ENCODE results near the gene FAM81A. TPM values are rescaled to one million over a fixed set of nuclear protein-coding genes. Genes with fewer than 3 reads are reported as not detected.
"Not testable (repeated sequence)": the region's sequence is repeated elsewhere in the genome, so short reads cannot be mapped to it uniquely, and the experiment has no call there.

FAM81A gene
- polyA plus RNA-seq, 4 donors, result 1.1 to 7.1 (median 2.7) TPM; not detected in 1

DNA sequence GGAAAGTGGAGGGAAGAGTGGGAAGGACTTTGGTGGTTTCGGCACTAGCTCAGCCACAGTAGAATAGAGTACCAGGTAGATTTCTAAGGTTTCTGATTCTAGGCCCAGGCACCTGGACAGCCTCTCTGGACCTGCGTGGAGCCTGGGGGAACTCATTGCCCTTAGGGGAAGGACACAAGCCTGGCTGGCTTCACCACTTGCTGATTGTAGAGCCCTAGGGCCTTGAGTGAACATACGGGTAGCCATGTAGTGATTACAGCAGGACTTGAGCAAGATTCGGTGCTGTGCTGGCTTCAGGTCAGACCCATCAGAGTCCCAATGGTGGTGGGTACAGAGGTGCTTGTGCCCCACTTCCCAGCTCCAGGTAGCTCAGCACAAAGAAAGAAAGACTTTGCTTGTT lies 47.0 kb downstream of the FAM81A start:
- WGBS, 3 donors, result 95% methylated on average over 4 of the region's 4 CpGs
- H3K36me3 ChIP-seq (ENCODE audit: control insufficient read depth in 3 of 3, insufficient read depth in 2 of 3, low read depth in 1 of 3, low read length in 3 of 3), result no peaks in the 10 kb centered on the region
- no peaks in the 10 kb centered on the region for H3K27me3 ChIP-seq (ENCODE audit: control insufficient read depth in 3 of 3, insufficient read depth in 3 of 3, low read length in 3 of 3)
- no peak overlapping the region for H3K4me3 ChIP-seq (ENCODE audit: low read depth in 1 of 3, low read length in 3 of 3)
- FAIRE-seq (no peak), DNase-seq (no peak)
- H3K4me1 ChIP-seq (ENCODE audit: control insufficient read depth in 3 of 3, insufficient read depth in 2 of 3, low read depth in 1 of 3, low read length in 2 of 3), result no peaks in the 10 kb centered on the region
- no peaks in the 10 kb centered on the region for H3K9me3 ChIP-seq (ENCODE audit: control insufficient read depth in 2 of 2, insufficient read depth in 1 of 2, low read depth in 1 of 2, low read length in 1 of 2)
- no peak overlapping the region for H3K27ac ChIP-seq (ENCODE audit: low read depth in 1 of 3, low read length in 2 of 3)

DNA sequence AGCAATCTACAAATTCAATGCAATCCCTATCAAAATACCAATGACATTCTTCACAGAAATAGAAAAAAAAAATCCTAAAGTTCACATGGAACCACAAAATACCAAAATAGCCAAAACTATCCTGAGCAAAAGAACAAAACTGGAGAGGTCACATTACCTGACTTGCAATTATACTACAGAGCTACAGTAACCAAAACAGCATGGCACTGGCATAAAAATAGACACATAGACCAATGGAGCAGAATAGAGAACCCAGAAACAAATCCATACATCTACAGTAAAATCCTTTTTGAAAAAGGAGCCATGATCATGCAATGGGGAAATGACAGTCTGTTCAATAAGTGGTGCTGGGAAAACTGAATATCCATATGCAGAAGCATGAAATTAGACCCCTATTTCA lies 51.5 kb downstream of the FAM81A start:
- not testable (repeated sequence) for DNase-seq; H3K36me3 ChIP-seq (ENCODE audit: control insufficient read depth in 3 of 3, insufficient read depth in 2 of 3, low read depth in 1 of 3, low read length in 3 of 3); H3K27me3 ChIP-seq (ENCODE audit: control insufficient read depth in 3 of 3, insufficient read depth in 3 of 3, low read length in 3 of 3); H3K4me1 ChIP-seq (ENCODE audit: control insufficient read depth in 3 of 3, insufficient read depth in 2 of 3, low read depth in 1 of 3, low read length in 2 of 3); FAIRE-seq; H3K27ac ChIP-seq (ENCODE audit: low read depth in 1 of 3, low read length in 2 of 3); H3K4me3 ChIP-seq (ENCODE audit: low read depth in 1 of 3, low read length in 3 of 3); H3K9me3 ChIP-seq (ENCODE audit: control insufficient read depth in 2 of 2, insufficient read depth in 1 of 2, low read depth in 1 of 2, low read length in 1 of 2)

DNA sequence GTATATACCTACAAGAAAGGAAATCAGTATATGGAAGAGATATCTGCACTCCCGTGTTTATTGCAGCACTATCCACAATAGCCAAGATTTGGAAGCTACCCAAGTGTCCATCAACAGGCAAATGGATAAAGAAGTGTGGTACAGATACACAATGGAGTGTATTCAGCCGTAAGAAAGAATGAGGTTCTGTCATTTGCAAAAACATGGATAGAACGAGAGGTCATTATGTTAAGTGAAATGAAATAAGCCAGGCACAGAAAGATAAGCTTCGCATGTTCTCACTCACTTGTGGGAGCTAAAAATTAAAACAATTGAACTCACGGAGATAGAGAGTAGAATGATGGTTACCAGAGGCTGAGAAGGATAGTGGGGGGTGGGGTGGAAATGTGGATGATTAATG lies 53.1 kb downstream of the FAM81A start:
- no peak for FAIRE-seq
- H3K27me3 ChIP-seq (ENCODE audit: control insufficient read depth in 3 of 3, insufficient read depth in 3 of 3, low read length in 3 of 3), result no peaks in the 10 kb centered on the region

DNA sequence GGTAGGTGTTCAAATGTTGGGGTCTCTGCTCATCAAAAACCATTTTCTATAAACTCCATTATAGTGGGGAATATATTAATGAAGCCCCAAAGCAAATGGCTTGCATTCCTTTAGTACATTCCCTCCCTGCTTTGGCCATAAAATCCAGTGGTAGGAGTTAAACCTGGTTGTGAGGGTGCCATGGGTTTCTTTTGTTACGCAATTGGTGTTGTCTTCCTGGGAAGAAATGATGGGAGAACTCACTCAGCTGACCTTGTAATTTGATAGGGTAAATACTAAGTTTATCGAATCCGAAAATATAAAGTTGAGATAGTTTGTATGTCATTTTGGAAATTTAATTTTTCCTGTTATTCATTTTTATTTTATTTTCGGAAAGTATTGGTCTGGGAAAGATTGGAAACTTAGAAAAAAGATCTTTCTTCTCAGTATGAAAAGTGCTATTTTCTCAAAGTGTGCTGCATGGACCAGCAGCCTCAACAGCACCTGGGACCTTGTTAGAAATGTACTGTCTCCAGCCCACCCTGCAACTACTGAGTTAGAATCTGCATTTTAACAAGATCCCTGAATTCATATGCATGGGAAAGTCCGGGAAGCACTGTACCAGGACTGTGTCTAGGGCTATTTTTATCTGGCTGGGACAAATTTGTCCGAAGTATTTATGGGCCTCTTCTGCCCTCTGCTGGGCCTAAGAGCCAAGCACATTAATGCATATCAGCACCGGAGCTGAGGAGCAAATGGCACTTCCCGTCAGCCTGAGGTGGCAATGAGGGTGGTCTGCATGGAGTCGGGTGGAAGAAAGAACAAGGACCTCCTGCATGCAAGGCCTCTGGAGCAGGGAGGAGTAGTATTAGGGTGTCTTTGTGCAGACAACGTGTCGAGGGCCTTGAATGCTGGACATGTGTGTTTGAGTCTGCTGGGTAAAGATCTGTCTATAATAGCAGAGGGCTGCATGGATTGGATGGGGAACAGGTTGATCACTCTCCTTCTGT lies 54.7 kb downstream of the FAM81A start:
- DNase-seq (peak; percentile 78 to 83), FAIRE-seq (no peak)
- Histone ChIP-seq H3K27ac (ENCODE audit: low read depth in 1 of 3, low read length in 2 of 3) (no peak overlapping the region), H3K4me1 (ENCODE audit: control insufficient read depth in 3 of 3, insufficient read depth in 2 of 3, low read depth in 1 of 3, low read length in 2 of 3) (no peaks in the 10 kb centered on the region), H3K36me3 (ENCODE audit: control insufficient read depth in 3 of 3, insufficient read depth in 2 of 3, low read depth in 1 of 3, low read length in 3 of 3) (no peaks in the 10 kb centered on the region), H3K4me3 (ENCODE audit: low read depth in 1 of 3, low read length in 3 of 3) (no peak overlapping the region), H3K9me3 (ENCODE audit: control insufficient read depth in 2 of 2, insufficient read depth in 1 of 2, low read depth in 1 of 2, low read length in 1 of 2) (no peaks in the 10 kb centered on the region), H3K27me3 (ENCODE audit: control insufficient read depth in 3 of 3, insufficient read depth in 3 of 3, low read length in 3 of 3) (no peaks in the 10 kb centered on the region)
- WGBS, 3 donors, result 26 to 30% (median 26%) methylated on average over 11 of the region's 11 CpGs

More for the DNA sequence above, 53.1 kb downstream of the FAM81A start:
- no peak overlapping the region for H3K27ac ChIP-seq (ENCODE audit: low read depth in 1 of 3, low read length in 2 of 3)
- H3K4me3 ChIP-seq (ENCODE audit: low read depth in 1 of 3, low read length in 3 of 3), result no peak overlapping the region
- no peak for DNase-seq
- H3K36me3 ChIP-seq (ENCODE audit: control insufficient read depth in 3 of 3, insufficient read depth in 2 of 3, low read depth in 1 of 3, low read length in 3 of 3), result no peaks in the 10 kb centered on the region
- WGBS, 3 donors, result 53 to 64% (median 61%) methylated on average over 5 of the region's 5 CpGs
- no peaks in the 10 kb centered on the region for H3K9me3 ChIP-seq (ENCODE audit: control insufficient read depth in 2 of 2, insufficient read depth in 1 of 2, low read depth in 1 of 2, low read length in 1 of 2)
- H3K4me1 ChIP-seq (ENCODE audit: control insufficient read depth in 3 of 3, insufficient read depth in 2 of 3, low read depth in 1 of 3, low read length in 2 of 3), result no peaks in the 10 kb centered on the region

DNA sequence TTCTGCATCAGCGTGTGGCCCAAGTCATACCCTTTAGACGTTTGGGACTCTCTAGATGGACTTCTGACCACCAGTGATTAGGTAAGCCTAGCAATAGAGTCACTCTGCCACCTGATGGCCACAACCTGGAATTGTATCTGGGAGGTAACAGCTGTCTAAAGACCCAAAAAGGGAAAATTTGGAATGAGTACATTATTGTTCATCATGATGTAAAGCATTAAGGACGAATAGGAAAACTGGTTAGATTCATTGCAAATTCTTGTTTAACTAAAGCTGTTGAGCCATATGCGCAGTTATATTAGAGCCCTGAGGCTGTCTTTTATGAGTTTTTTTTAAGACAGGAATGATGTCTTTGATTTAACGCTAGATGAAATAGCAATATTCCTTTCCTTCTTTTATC lies 63.6 kb downstream of the FAM81A start:
- no peaks in the 10 kb centered on the region for H3K9me3 ChIP-seq (ENCODE audit: control insufficient read depth in 2 of 2, insufficient read depth in 1 of 2, low read depth in 1 of 2, low read length in 1 of 2)
- no peak overlapping the region for H3K27ac ChIP-seq (ENCODE audit: low read depth in 1 of 3, low read length in 2 of 3)
- WGBS, 3 donors, result 49 to 56% (median 51%) methylated on average over 5 of the region's 5 CpGs
- no peaks in the 10 kb centered on the region for H3K4me1 ChIP-seq (ENCODE audit: control insufficient read depth in 3 of 3, insufficient read depth in 2 of 3, low read depth in 1 of 3, low read length in 2 of 3)
- no peak for FAIRE-seq
- peak; percentile 67 for DNase-seq
- no peaks in the 10 kb centered on the region for H3K27me3 ChIP-seq (ENCODE audit: control insufficient read depth in 3 of 3, insufficient read depth in 3 of 3, low read length in 3 of 3)
- no peak overlapping the region for H3K4me3 ChIP-seq (ENCODE audit: low read depth in 1 of 3, low read length in 3 of 3)
- no peaks in the 10 kb centered on the region for H3K36me3 ChIP-seq (ENCODE audit: control insufficient read depth in 3 of 3, insufficient read depth in 2 of 3, low read depth in 1 of 3, low read length in 3 of 3)

DNA sequence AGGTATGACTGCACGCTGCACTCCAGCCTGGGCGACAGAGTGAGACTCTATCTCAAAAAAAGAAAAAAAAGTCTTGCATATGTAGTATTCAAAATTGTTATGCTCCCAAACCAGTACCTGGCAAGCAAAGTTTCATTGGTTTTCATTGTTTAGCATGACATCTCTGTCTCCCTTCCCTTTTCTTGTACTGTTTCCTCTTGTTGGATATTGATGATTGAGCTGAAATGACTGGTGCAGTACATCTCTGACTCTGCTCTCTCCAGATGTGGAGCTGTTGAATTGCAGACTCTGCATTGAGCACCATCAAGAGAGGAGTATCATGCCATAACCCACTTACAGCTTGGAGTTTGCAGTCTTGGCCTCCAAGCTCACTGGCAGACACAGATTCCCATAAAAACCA lies 77.2 kb downstream of the FAM81A start:
- H3K27ac ChIP-seq (ENCODE audit: low read depth in 1 of 3, low read length in 2 of 3), result no peak overlapping the region
- WGBS, 3 donors, result 89 to 100% (median 97%) methylated on average over 2 of the region's 2 CpGs
- H3K36me3 ChIP-seq (ENCODE audit: control insufficient read depth in 3 of 3, insufficient read depth in 2 of 3, low read depth in 1 of 3, low read length in 3 of 3), result no peaks in the 10 kb centered on the region
- FAIRE-seq, result no peak
- H3K9me3 ChIP-seq (ENCODE audit: control insufficient read depth in 2 of 2, insufficient read depth in 1 of 2, low read depth in 1 of 2, low read length in 1 of 2), result no peaks in the 10 kb centered on the region
- H3K4me1 ChIP-seq (ENCODE audit: control insufficient read depth in 3 of 3, insufficient read depth in 2 of 3, low read depth in 1 of 3, low read length in 2 of 3), result no peaks in the 10 kb centered on the region
- DNase-seq, result no peak
- H3K4me3 ChIP-seq (ENCODE audit: low read depth in 1 of 3, low read length in 3 of 3), result no peak overlapping the region
- no peaks in the 10 kb centered on the region for H3K27me3 ChIP-seq (ENCODE audit: control insufficient read depth in 3 of 3, insufficient read depth in 3 of 3, low read length in 3 of 3)

DNA sequence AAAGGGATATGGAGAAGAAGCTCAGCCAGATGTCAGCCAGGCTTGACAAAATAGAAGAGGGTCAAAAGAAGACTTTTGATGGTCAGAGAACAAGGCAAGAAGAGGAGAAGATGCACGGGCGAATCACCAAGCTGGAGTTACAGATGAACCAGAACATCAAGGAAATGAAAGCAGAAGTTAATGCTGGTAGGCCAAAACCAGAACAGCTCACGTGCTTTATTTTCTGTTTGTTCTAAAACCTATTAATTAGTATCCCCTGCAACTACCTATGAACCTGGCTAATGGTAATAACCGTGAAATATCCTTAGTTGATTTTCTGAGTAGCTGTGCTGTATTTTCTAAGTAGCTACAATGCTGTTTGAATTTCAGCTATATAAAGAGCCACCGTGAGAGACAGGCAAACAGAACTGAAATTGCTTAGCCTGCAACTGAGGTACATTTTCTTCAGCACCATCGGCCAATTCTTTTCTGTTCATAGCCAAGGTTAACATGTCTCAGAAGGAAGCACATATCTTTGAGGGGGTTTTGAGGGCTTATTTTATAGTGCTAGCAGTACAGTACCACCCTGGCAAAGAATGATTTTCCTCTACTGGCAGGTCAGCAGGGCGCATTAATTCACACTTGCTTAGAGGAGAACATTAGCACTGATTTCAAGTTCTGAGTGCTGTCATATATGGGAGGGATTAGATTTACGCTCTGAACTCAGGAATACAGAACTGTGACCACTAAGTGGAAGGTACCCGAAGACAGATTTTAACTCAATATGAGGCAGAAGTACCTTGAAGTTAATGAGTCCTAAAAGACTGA lies 78.9 kb downstream of the FAM81A start:
- Histone ChIP-seq H3K4me3 (ENCODE audit: low read depth in 1 of 3, low read length in 3 of 3) (no peak overlapping the region), H3K27me3 (ENCODE audit: control insufficient read depth in 3 of 3, insufficient read depth in 3 of 3, low read length in 3 of 3) (no peaks in the 10 kb centered on the region), H3K4me1 (ENCODE audit: control insufficient read depth in 3 of 3, insufficient read depth in 2 of 3, low read depth in 1 of 3, low read length in 2 of 3) (no peaks in the 10 kb centered on the region), H3K27ac (ENCODE audit: low read depth in 1 of 3, low read length in 2 of 3) (no peak overlapping the region), H3K9me3 (ENCODE audit: control insufficient read depth in 2 of 2, insufficient read depth in 1 of 2, low read depth in 1 of 2, low read length in 1 of 2) (no peaks in the 10 kb centered on the region), H3K36me3 (ENCODE audit: control insufficient read depth in 3 of 3, insufficient read depth in 2 of 3, low read depth in 1 of 3, low read length in 3 of 3) (no peaks in the 10 kb centered on the region)
- no peak for DNase-seq
- WGBS, 3 donors, result 77 to 84% (median 84%) methylated on average over 9 of the region's 9 CpGs
- no peak for FAIRE-seq

DNA sequence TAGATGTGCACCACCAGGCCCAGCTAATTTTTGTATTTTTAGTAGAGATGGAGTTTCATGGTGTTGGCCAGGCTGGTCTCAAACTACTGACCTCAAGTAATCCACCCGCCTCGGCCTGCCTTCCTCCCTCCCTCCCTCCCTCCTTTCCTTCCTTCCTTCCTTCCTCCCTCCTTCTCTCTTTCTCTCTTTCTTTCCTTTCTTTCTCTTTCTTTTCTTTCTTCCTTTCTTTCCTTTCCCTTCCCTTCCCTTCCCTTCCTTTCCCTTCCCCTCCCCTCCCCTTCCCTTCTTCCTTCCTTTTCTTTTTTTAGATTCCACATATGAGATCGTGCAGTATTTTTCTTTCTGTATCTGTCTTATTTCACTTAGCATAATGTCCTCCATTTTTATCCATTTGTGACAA lies 81.3 kb downstream of the FAM81A start:
- WGBS, 3 donors, result 73 to 96% (median 93%) methylated on average over 3 of the region's 3 CpGs

More for the DNA sequence above, 81.3 kb downstream of the FAM81A start:
- no peaks in the 10 kb centered on the region for H3K27me3 ChIP-seq (ENCODE audit: control insufficient read depth in 3 of 3, insufficient read depth in 3 of 3, low read length in 3 of 3)
- H3K36me3 ChIP-seq (ENCODE audit: control insufficient read depth in 3 of 3, insufficient read depth in 2 of 3, low read depth in 1 of 3, low read length in 3 of 3), result no peaks in the 10 kb centered on the region
- no peak for DNase-seq
- no peaks in the 10 kb centered on the region for H3K4me1 ChIP-seq (ENCODE audit: control insufficient read depth in 3 of 3, insufficient read depth in 2 of 3, low read depth in 1 of 3, low read length in 2 of 3)
- no peak overlapping the region for H3K4me3 ChIP-seq (ENCODE audit: low read depth in 1 of 3, low read length in 3 of 3)
- FAIRE-seq, result no peak
- H3K27ac ChIP-seq (ENCODE audit: low read depth in 1 of 3, low read length in 2 of 3), result no peak overlapping the region
- no peaks in the 10 kb centered on the region for H3K9me3 ChIP-seq (ENCODE audit: control insufficient read depth in 2 of 2, insufficient read depth in 1 of 2, low read depth in 1 of 2, low read length in 1 of 2)

All from small intestine (tissue), 7 donors.